C4-2B (cell line): Measurements from ENCODE around the gene VPS50.
A peak's percentile ranks its signal among the peaks of the same experiment; 100 is the strongest.
"Not testable (repeated sequence)": the region's sequence is repeated elsewhere in the genome, so short reads cannot be mapped to it uniquely, and the experiment has no call there.

Experiments used
- H3K27ac ChIP-seq: fragments of 450-650 bp; 2 replicates; pipeline ENCODE4 v1.5.1; 2017
- CTCF ChIP-seq: fragments of 450-650 bp; conservative IDR thresholded peaks from 2 replicates; pipeline ENCODE4 v1.5.1; 2017; ENCODE audit warnings: mild to moderate bottlenecking
- ZFX ChIP-seq: fragments of 450-650 bp; IDR thresholded peaks from 2 replicates; pipeline ENCODE4 v1.6.1; 2017

The VPS50 gene

GRCh38 chr7:93361853-93362252, 129.7 kb downstream of the VPS50 start:
- no peak for TF ChIP-seq ZFX
- no peak for TF ChIP-seq CTCF
- H3K27ac ChIP-seq = no peak overlapping the region

GRCh38 chr7:93364806-93365205, 132.6 kb downstream of the VPS50 start:
- no peak overlapping the region for H3K27ac ChIP-seq
- TF ChIP-seq CTCF = no peak
- no peak for TF ChIP-seq ZFX

GRCh38 chr7:93365341-93365740, 133.2 kb downstream of the VPS50 start:
- H3K27ac ChIP-seq = no peak overlapping the region
- TF ChIP-seq CTCF = no peak
- no peak for TF ChIP-seq ZFX

GRCh38 chr7:93366816-93367215, 134.7 kb downstream of the VPS50 start:
- H3K27ac ChIP-seq = no peak overlapping the region
- TF ChIP-seq CTCF = no peak
- no peak for TF ChIP-seq ZFX

- no peak for TF ChIP-seq ZFX
- no peak for TF ChIP-seq CTCF
These were observed 135.1 kb downstream of the VPS50 start for GRCh38 chr7:93367254-93367653.

GRCh38 chr7:93370937-93371336, 138.8 kb downstream of the VPS50 start:
- not testable (repeated sequence) for H3K27ac ChIP-seq

More at GRCh38 chr7:93367254-93367653, 135.1 kb downstream of the VPS50 start:
- H3K27ac ChIP-seq = no peak overlapping the region

- H3K27ac ChIP-seq = no peak overlapping the region
- no peak for TF ChIP-seq CTCF
- no peak for TF ChIP-seq ZFX
These were observed 141.4 kb downstream of the VPS50 start for GRCh38 chr7:93373537-93373936.

- H3K27ac ChIP-seq = no peak overlapping the region
- TF ChIP-seq CTCF (peak; percentile 98), ZFX (no peak)
These were observed 142.3 kb downstream of the VPS50 start for GRCh38 chr7:93374345-93374940.
